ENCODE data around the gene TAT.
"Not testable (repeated sequence)": the region's sequence is repeated elsewhere in the genome, so short reads cannot be mapped to it uniquely, and the experiment has no call there.

Gene TAT

DNA sequence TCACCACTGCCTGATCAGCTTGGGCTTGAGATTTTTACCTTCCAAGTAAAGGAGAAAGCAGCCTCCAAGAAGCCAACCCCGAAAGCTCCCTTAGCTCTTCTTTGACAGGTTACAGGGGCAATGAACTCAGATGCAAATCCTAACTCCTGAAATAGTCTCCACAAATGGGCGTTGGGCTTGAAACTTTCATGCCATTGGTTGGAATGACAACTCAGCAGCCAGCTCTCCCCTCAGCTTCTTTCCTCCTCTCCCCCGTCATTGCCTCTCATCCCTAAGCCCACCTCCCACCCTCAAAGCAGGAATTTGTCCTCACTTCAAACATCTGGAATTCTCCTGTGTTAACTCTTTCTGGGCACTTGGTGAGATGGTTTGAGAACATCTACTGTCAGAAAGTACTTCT is at the start of gene TAT:
Gene TAT, minus strand, starts transcription at position 122 of the 400 bp plus-strand sequence. CDS start 677 bp downstream, outside the sequence.
- no peak within 1 kb of the TSS for H3K27ac ChIP-seq (ENCODE audit: low read length)

DNA sequence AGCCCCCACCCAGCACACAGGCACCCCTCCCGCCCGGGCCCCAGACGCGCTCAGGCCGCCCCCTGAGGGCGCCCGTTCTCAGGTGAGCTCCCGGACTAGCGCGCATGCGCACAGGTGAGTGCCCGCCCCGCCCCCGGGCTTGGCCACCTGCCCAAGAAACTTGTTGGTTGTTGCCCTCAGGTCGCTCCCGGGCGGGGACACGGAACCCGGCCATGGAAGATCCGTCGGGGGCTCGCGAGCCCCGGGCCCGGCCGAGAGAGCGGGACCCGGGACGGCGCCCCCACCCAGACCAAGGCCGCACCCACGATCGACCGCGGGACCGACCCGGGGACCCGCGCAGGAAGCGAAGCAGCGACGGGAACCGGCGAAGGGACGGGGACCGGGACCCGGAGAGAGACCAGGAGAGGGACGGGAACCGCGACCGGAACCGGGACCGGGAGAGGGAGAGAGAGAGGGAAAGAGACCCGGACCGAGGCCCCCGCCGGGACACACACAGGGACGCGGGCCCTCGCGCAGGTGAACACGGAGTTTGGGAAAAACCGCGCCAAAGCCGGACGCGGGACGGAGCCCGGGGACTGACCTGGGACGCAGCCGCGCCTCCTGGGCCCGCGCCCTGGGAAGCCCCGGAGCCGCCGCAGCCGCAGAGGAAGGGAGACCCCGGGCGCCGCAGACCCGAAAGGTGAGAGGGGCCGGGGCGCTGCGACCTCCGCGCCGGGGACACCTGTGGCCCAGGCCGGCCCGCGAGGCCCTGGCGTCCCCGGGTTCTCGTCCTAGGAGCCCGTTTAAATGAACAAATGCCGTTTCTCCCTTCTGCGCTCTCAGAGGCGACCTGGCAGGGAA is 49.3 kb upstream of the TAT start, which contains the start of gene MARVELD3:
Gene MARVELD3, plus strand, starts transcription at position 167 of the 840 bp plus-strand sequence. Its CDS starts 46 bp downstream, at position 213.
- H3K9ac ChIP-seq (ENCODE audit: low read length in 2 of 2), result no peak within 1 kb of the TSS
- H3K4me3 ChIP-seq (ENCODE audit: low read length in 2 of 2), result peak within 1 kb of the TSS; percentile 19 to 63
- no peak within 1 kb of the TSS for H3K27ac ChIP-seq (ENCODE audit: low read length)
- peaks cover 19 to 32% of the 10 kb centered on the region in 2 donors for H3K27me3 ChIP-seq (ENCODE audit: control insufficient read depth in 1 of 2, insufficient read depth in 2 of 2, low read length in 2 of 2)
- no peaks in the 10 kb centered on the region for H3K36me3 ChIP-seq (ENCODE audit: control insufficient read depth in 2 of 2, insufficient read depth in 2 of 2, low read length in 2 of 2)
- H3K4me1 ChIP-seq (ENCODE audit: control insufficient read depth, insufficient read depth, low read length), result peaks cover 6% of the 10 kb centered on the region
- no peaks in the 10 kb centered on the region for H3K9me3 ChIP-seq (ENCODE audit: control insufficient read depth in 2 of 2, low read length in 2 of 2)

More for the DNA sequence above, at the start of gene TAT:
- Histone ChIP-seq H3K4me3 (ENCODE audit: low read length in 2 of 2) (no peak within 1 kb of the TSS), H3K36me3 (ENCODE audit: control insufficient read depth in 2 of 2, insufficient read depth in 2 of 2, low read length in 2 of 2) (no peaks in the 10 kb centered on the region), H3K27me3 (ENCODE audit: control insufficient read depth in 1 of 2, insufficient read depth in 2 of 2, low read length in 2 of 2) (peaks cover 2% of the 10 kb centered on the region in 2 donors), H3K9ac (ENCODE audit: low read length in 2 of 2) (no peak within 1 kb of the TSS), H3K4me1 (ENCODE audit: control insufficient read depth, insufficient read depth, low read length) (no peaks in the 10 kb centered on the region), H3K9me3 (ENCODE audit: control insufficient read depth in 2 of 2, low read length in 2 of 2) (no peaks in the 10 kb centered on the region)

DNA sequence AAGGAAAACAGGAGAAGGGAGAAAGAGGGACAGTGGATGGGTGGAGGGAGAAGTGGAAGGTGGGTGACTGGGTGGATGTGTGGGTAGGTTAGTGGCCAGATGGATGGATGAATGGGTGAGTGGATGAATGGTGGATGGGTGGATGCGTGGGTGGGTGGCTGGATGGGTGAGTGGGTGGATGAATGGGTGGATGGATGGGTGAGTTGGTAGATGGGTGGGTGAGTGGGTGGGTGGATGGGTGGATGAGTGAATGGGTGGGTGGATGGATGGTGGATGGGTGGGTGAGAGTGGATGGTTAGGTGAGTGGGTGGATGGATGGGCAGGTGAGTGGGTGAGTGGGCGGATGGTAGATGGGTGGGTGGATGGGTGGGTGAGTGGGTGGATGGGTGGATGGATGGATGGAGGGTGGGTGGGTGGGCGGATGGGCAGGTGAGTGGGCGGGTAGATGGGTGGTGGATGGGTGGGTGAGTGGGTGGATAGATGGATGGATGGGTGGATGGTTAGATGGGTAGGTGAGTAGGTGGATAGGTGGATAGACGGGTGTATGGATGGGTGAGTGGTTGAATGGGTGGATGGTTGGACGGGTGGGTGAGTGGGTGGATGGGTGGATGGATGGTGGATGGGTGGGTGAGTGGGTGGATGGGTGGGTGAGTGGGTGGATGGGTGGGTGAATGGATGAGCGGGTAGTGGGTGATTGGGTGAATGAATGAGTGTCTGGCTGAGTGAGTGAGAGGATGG is 48.4 kb upstream of the TAT start:
- no peaks in the 10 kb centered on the region for H3K9me3 ChIP-seq (ENCODE audit: control insufficient read depth in 2 of 2, low read length in 2 of 2)
- peaks cover 19 to 35% of the 10 kb centered on the region in 2 donors for H3K27me3 ChIP-seq (ENCODE audit: control insufficient read depth in 1 of 2, insufficient read depth in 2 of 2, low read length in 2 of 2)
- no peak overlapping the region for H3K4me3 ChIP-seq (ENCODE audit: low read length in 2 of 2)
- no peak overlapping the region for H3K9ac ChIP-seq (ENCODE audit: low read length in 2 of 2)
- H3K4me1 ChIP-seq (ENCODE audit: control insufficient read depth, insufficient read depth, low read length), result peaks cover 6% of the 10 kb centered on the region
- no peak overlapping the region for H3K27ac ChIP-seq (ENCODE audit: low read length)
- no peaks in the 10 kb centered on the region for H3K36me3 ChIP-seq (ENCODE audit: control insufficient read depth in 2 of 2, insufficient read depth in 2 of 2, low read length in 2 of 2)

DNA sequence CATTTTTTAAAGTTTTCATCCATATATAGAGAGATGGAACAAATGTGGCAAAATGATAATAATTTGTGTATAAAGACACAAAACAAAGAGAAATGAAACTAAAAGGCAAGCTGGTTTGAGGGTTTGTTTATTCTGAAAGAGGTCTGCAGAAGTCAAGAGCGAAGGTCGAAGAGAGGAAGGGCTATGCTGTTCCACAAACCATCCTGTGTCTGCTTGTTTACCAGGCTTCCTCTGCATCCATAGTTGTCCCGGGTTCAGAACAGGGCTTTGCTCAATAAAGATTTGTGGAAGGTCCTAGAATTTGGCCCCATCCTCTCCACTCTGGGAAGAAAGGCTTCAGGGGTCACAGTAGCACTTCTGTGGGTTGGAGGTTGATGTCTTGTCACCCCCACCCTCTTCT is 46.7 kb upstream of the TAT start:
- Histone ChIP-seq H3K4me1 (ENCODE audit: control insufficient read depth, insufficient read depth, low read length) (peaks cover 6% of the 10 kb centered on the region), H3K4me3 (ENCODE audit: low read length in 2 of 2) (no peak overlapping the region), H3K27ac (ENCODE audit: low read length) (no peak overlapping the region), H3K9me3 (ENCODE audit: control insufficient read depth in 2 of 2, low read length in 2 of 2) (no peaks in the 10 kb centered on the region), H3K36me3 (ENCODE audit: control insufficient read depth in 2 of 2, insufficient read depth in 2 of 2, low read length in 2 of 2) (no peaks in the 10 kb centered on the region), H3K9ac (ENCODE audit: low read length in 2 of 2) (no peak overlapping the region), H3K27me3 (ENCODE audit: control insufficient read depth in 1 of 2, insufficient read depth in 2 of 2, low read length in 2 of 2) (peaks cover 19 to 35% of the 10 kb centered on the region in 2 donors)

DNA sequence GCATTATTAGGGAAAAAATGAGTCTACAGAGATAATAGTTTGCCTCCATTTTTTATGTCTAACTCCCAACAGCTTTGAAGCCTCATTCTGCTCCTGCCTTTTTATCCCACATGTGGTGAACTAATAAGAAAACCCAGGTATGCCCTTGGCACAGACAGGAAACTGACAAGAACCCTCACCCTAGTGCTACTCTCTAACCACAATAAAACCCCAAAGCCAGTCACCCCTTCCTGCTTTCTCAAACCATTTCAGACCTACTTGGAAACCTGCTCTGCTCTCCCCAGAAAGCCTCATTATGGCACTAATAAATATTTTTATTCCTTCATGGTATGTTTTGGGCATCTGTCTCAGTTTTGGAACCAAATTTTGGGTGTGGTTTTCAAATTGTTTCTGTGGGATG is 45.2 kb upstream of the TAT start:
- Histone ChIP-seq H3K36me3 (ENCODE audit: control insufficient read depth in 2 of 2, insufficient read depth in 2 of 2, low read length in 2 of 2) (no peaks in the 10 kb centered on the region), H3K4me3 (ENCODE audit: low read length in 2 of 2) (no peak overlapping the region), H3K4me1 (ENCODE audit: control insufficient read depth, insufficient read depth, low read length) (peaks cover 6% of the 10 kb centered on the region), H3K9ac (ENCODE audit: low read length in 2 of 2) (no peak overlapping the region), H3K9me3 (ENCODE audit: control insufficient read depth in 2 of 2, low read length in 2 of 2) (no peaks in the 10 kb centered on the region), H3K27ac (ENCODE audit: low read length) (no peak overlapping the region), H3K27me3 (ENCODE audit: control insufficient read depth in 1 of 2, insufficient read depth in 2 of 2, low read length in 2 of 2) (peaks cover 15 to 32% of the 10 kb centered on the region in 2 donors)

DNA sequence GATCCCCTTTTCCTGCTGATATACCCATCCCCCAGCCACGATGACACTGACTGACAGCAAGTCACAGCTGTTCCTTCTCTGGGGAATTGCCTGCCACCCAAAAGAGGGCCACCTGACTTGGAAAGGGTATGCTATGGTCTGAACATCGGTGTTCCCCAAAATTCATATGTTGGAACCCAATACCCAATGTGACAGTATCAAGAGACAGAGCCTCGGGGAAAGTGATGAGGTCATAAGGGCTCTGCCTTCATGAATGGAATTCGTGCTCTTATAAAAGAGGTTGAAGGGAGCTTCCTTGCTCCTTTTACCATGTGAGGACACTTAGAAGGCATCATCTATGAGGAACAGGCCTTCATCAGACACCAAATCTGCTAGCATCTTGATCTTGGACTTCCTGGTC is 41.5 kb upstream of the TAT start:
- Histone ChIP-seq H3K36me3 (ENCODE audit: control insufficient read depth in 2 of 2, insufficient read depth in 2 of 2, low read length in 2 of 2) (no peaks in the 10 kb centered on the region), H3K4me3 (ENCODE audit: low read length in 2 of 2) (no peak overlapping the region), H3K27me3 (ENCODE audit: control insufficient read depth in 1 of 2, insufficient read depth in 2 of 2, low read length in 2 of 2) (peaks cover 3 to 5% of the 10 kb centered on the region in 2 donors), H3K9ac (ENCODE audit: low read length in 2 of 2) (no peak overlapping the region), H3K27ac (ENCODE audit: low read length) (no peak overlapping the region), H3K4me1 (ENCODE audit: control insufficient read depth, insufficient read depth, low read length) (no peaks in the 10 kb centered on the region), H3K9me3 (ENCODE audit: control insufficient read depth in 2 of 2, low read length in 2 of 2) (no peaks in the 10 kb centered on the region)

DNA sequence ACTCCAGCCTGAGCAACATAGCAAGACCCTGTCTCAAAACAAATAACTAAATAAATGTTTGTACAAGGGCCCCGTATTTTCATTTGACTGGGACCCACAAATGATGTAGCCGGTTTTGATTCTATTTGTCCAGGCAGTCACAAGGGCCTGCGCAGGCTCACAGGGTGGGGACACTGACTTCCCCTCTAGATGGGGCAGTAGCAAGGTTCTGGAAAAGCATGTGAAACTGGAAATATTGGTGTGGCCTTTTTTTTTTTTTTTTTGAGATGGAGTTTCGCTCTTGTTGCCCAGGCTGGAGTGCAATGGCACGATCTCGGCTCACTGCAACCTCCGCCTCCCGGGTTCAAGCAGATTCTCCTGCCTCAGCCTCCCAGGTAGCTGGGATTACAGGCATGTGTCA is 38.1 kb upstream of the TAT start:
- not testable (repeated sequence) for H3K4me1 ChIP-seq (ENCODE audit: control insufficient read depth, insufficient read depth, low read length); H3K4me3 ChIP-seq (ENCODE audit: low read length in 2 of 2); H3K27ac ChIP-seq (ENCODE audit: low read length); H3K36me3 ChIP-seq (ENCODE audit: control insufficient read depth in 2 of 2, insufficient read depth in 2 of 2, low read length in 2 of 2); H3K9ac ChIP-seq (ENCODE audit: low read length in 2 of 2); H3K9me3 ChIP-seq (ENCODE audit: control insufficient read depth in 2 of 2, low read length in 2 of 2)
- peaks cover 4 to 10% of the 10 kb centered on the region in 2 donors for H3K27me3 ChIP-seq (ENCODE audit: control insufficient read depth in 1 of 2, insufficient read depth in 2 of 2, low read length in 2 of 2)

DNA sequence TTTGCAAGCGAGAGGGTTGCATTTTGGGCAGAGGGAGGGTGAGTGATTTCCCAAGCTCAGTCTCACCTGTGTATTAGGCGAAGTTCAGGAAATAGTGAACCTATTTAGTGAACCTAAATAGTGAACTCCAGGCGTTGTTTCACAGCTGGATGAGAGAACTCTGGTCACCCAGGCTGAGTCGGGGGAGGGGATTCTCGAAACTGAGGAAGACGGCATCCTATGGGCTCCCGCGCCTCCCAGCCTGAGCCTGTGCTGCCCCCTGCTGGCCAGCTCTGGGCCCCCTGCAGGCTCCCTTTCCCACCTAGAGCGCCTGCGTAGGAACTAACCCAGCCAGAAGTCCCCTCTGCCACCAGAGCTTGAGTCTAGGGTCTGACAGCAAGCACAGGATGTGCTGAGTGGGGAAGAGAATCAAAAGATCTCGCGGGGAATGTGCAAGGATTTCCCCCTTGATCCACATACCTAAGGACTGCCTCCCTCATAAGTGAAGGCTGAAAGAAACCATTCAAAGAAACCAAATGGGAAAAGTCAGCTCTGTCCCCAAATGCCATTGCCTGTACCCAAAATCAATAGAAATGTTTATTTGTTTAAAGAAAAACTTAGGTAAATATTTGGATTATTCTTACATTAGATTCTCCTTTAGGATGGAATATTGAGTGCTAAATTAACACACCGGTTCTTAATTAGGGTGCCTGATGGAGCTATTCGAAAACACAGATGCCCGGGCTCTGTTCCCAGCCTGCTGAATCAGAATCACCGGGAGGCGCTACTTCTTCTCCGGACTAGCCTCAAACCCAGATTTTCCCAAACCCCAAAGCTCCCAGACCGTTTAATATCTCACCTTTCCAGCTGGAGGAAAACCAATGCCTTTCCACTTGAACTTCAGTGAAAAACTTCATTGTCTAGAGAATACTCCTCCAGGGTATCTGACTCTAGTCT is 34.3 kb upstream of the TAT start:
- Histone ChIP-seq H3K27ac (ENCODE audit: low read length) (no peak overlapping the region), H3K27me3 (ENCODE audit: control insufficient read depth in 1 of 2, insufficient read depth in 2 of 2, low read length in 2 of 2) (peaks cover 4 to 10% of the 10 kb centered on the region in 2 donors), H3K9ac (ENCODE audit: low read length in 2 of 2) (no peak overlapping the region), H3K4me1 (ENCODE audit: control insufficient read depth, insufficient read depth, low read length) (peaks cover 4% of the 10 kb centered on the region), H3K4me3 (ENCODE audit: low read length in 2 of 2) (no peak overlapping the region), H3K9me3 (ENCODE audit: control insufficient read depth in 2 of 2, low read length in 2 of 2) (no peaks in the 10 kb centered on the region), H3K36me3 (ENCODE audit: control insufficient read depth in 2 of 2, insufficient read depth in 2 of 2, low read length in 2 of 2) (no peaks in the 10 kb centered on the region)

DNA sequence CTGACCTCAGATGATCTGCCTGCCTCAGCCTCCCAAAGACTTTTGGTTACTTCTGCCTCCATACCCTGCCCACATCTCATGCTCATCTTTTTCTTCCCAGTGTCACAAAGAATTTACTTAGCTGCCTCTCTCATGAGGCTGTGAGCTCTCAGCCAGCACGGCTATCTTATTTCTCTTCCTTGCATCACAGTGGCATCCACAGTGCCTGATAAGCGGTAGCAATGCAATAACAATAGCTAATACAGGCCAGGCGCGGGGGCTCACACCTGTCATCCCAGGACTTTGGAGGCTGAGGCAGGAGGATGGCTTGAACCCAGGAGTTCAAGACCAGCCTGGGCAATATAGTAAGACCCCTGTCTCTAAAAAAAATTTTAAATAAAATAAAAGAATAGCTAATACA is 33.6 kb upstream of the TAT start:
- Histone ChIP-seq H3K27ac (ENCODE audit: low read length) (no peak overlapping the region), H3K9me3 (ENCODE audit: control insufficient read depth in 2 of 2, low read length in 2 of 2) (no peaks in the 10 kb centered on the region), H3K4me3 (ENCODE audit: low read length in 2 of 2) (no peak overlapping the region), H3K27me3 (ENCODE audit: control insufficient read depth in 1 of 2, insufficient read depth in 2 of 2, low read length in 2 of 2) (peaks cover 4 to 10% of the 10 kb centered on the region in 2 donors), H3K9ac (ENCODE audit: low read length in 2 of 2) (no peak overlapping the region), H3K36me3 (ENCODE audit: control insufficient read depth in 2 of 2, insufficient read depth in 2 of 2, low read length in 2 of 2) (no peaks in the 10 kb centered on the region), H3K4me1 (ENCODE audit: control insufficient read depth, insufficient read depth, low read length) (peaks cover 4% of the 10 kb centered on the region)

DNA sequence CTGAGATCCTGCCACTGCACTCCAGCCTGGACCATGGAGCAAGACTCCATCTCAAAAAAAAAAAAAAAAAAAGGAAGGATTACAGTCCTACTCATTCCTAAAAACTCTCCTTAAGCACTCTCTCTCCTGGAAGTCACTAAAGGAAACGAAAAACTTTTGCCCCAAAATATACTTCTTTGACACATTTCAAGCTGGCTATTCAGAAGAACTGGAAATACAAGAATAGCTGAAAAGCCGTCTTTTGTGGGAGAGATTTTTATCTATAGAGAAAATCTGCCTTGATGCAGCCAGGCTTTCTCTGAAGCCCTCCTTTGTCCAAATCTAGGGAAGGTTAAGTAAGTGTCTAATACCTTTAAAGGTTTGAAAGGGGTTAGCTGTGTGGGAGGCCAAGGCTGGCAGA is 32.2 kb upstream of the TAT start:
- H3K36me3 ChIP-seq (ENCODE audit: control insufficient read depth in 2 of 2, insufficient read depth in 2 of 2, low read length in 2 of 2), result no peaks in the 10 kb centered on the region
- peaks cover 4 to 7% of the 10 kb centered on the region in 2 donors for H3K27me3 ChIP-seq (ENCODE audit: control insufficient read depth in 1 of 2, insufficient read depth in 2 of 2, low read length in 2 of 2)
- no peak overlapping the region for H3K9ac ChIP-seq (ENCODE audit: low read length in 2 of 2)
- H3K9me3 ChIP-seq (ENCODE audit: control insufficient read depth in 2 of 2, low read length in 2 of 2), result no peaks in the 10 kb centered on the region
- peaks cover 4% of the 10 kb centered on the region for H3K4me1 ChIP-seq (ENCODE audit: control insufficient read depth, insufficient read depth, low read length)
- H3K27ac ChIP-seq (ENCODE audit: low read length), result no peak overlapping the region
- H3K4me3 ChIP-seq (ENCODE audit: low read length in 2 of 2), result no peak overlapping the region
